Endothelial cell of umbilical vein (primary cell): ENCODE data around the gene NCMAP. TPM values are rescaled to one million over a fixed set of nuclear protein-coding genes. Genes with fewer than 3 reads are reported as not detected.
A peak's percentile ranks its signal among the peaks of the same experiment; 100 is the strongest.

Source experiments
- BruUV-seq: library from RNA; stranded (reverse); fragments of 400-500 nt; replicated peaks from 2 replicates; lab custom pipeline; 2021; lab: Mats Ljungman, UMichigan
- CTCF ChIA-PET: fragments of 300-600, 350-600 bp; sonication (Branson Sonifier 250); formaldehyde crosslinking; loops from one replicate; lab custom pipeline; 2021; ENCODE audit warnings: antibody characterized with exemption, inconsistent platforms; lab: Charles Lee
- POLR2A ChIA-PET: fragments of 300-600, 350-600 bp; sonication (Branson Sonifier 250); formaldehyde crosslinking; loops from one replicate; lab custom pipeline; 2021; ENCODE audit warnings: antibody characterized with exemption, inconsistent platforms; lab: Charles Lee
- DNase-seq: peaks from one replicate; pipeline ENCODE4 v3.0.0-alpha.2; 2011; ENCODE audit warnings: low read depth, low spot score
- FAIRE-seq: peaks from 2 replicates; lab custom pipeline; 2011; peaks lifted over from hg19 to GRCh38; lab: Jason Lieb, UNC
- H2AFZ ChIP-seq: 2 replicates; pipeline ENCODE4 v1.6.0; 2012; ENCODE audit warnings: low read depth, low read length, control low read depth, inconsistent platforms
- H3K27ac ChIP-seq: 2 replicates; pipeline ENCODE4 v1.5.1; 2011; ENCODE audit warnings: low read depth, mild to moderate bottlenecking, control low read depth, low read length, moderate library complexity; ENCODE audit not compliant: insufficient read depth
- H3K27me3 ChIP-seq, 2 experiments: 2 replicates each; pipeline versions ENCODE4 v1.6.0 to v1.6.1; 2011; ENCODE audit warnings: low read length in 2 of 2, mixed read lengths in 1 of 2; ENCODE audit not compliant: control insufficient read depth in 2 of 2, insufficient read depth in 2 of 2
- H3K36me3 ChIP-seq, 2 experiments: 2 replicates in 1 of 2; 3 replicates in 1 of 2; pipeline ENCODE4 v1.5.1; 2011; ENCODE audit warnings: low read length in 2 of 2, mild to moderate bottlenecking in 1 of 2, moderate library complexity in 1 of 2; ENCODE audit not compliant: control insufficient read depth in 2 of 2, insufficient read depth in 2 of 2; ENCODE audit errors: extremely low read depth in 1 of 2
- H3K4me1 ChIP-seq: 3 replicates; pipeline ENCODE4 v1.5.1; 2011; ENCODE audit warnings: mild to moderate bottlenecking, low read length; ENCODE audit not compliant: control insufficient read depth, insufficient read depth; ENCODE audit errors: extremely low read depth
- H3K4me2 ChIP-seq: 2 replicates; pipeline ENCODE4 v1.6.1; 2011; ENCODE audit warnings: low read length, control low read depth, mixed read lengths; ENCODE audit not compliant: insufficient read depth
- H3K4me3 ChIP-seq, 3 experiments: fragments of 200-600 bp in 1 of 3; sonication (generic), shearing (Covaris generic) in 1 of 3; replicated peaks in 1 of 3; 2 replicates each; pipeline ENCODE4 v1.5.1; 2011 to 2016; ENCODE audit warnings: control low read depth in 3 of 3, low read length in 3 of 3, mild to moderate bottlenecking in 2 of 3, inconsistent platforms in 1 of 3, low read depth in 1 of 3, moderate library complexity in 1 of 3; ENCODE audit not compliant: insufficient read depth in 1 of 3
- H3K79me2 ChIP-seq: 2 replicates; pipeline ENCODE4 v1.6.0; 2012; ENCODE audit warnings: low read length, inconsistent platforms; ENCODE audit not compliant: control insufficient read depth, insufficient read depth
- H3K9ac ChIP-seq: replicated peaks from 2 replicates; pipeline ENCODE3; 2011; ENCODE audit warnings: low read length, control low read depth; ENCODE audit not compliant: insufficient read depth; ENCODE audit errors: extremely low read depth
- H3K9me1 ChIP-seq: replicated peaks from 3 replicates; pipeline ENCODE4 v1.6.0; 2011; ENCODE audit warnings: mild to moderate bottlenecking, low read length; ENCODE audit not compliant: control insufficient read depth, insufficient read depth; ENCODE audit errors: extremely low read depth
- H3K9me3 ChIP-seq: replicated peaks from 2 replicates; pipeline ENCODE4 v1.5.1; 2012; ENCODE audit warnings: low read length, inconsistent platforms; ENCODE audit not compliant: control insufficient read depth, insufficient read depth
- H4K20me1 ChIP-seq: replicated peaks from 2 replicates; pipeline ENCODE3; 2011; ENCODE audit warnings: mild to moderate bottlenecking, low read length; ENCODE audit not compliant: control insufficient read depth, insufficient read depth; ENCODE audit errors: extremely low read depth
- FOS ChIP-seq: IDR thresholded peaks from 2 replicates; pipeline ENCODE4 v1.6.1; 2011; ENCODE audit warnings: mild to moderate bottlenecking, low read length, moderate library complexity, borderline replicate concordance; ENCODE audit not compliant: insufficient read depth
- GATA2 ChIP-seq: IDR thresholded peaks from 2 replicates; pipeline ENCODE4 v1.7.0; 2011; ENCODE audit warnings: low read depth, mild to moderate bottlenecking, moderate library complexity, mixed read lengths, low read length; ENCODE audit not compliant: insufficient read length, insufficient read depth
- MAX ChIP-seq: IDR thresholded peaks from 2 replicates; pipeline ENCODE4 v1.6.1; 2011; ENCODE audit not compliant: insufficient read depth, insufficient read length
- MYC ChIP-seq: IDR thresholded peaks from one replicate; pipeline ENCODE4 v1.6.1; 2011; ENCODE audit warnings: mild to moderate bottlenecking, low read depth, low read length
- POLR2A ChIP-seq: IDR thresholded peaks from 2 replicates; pipeline ENCODE4 v1.6.1; 2012; ENCODE audit warnings: low read depth, mild to moderate bottlenecking, control low read depth, low read length
- POLR2AphosphoS5 ChIP-seq: IDR thresholded peaks from 2 replicates; pipeline ENCODE4 v1.6.1; 2012; ENCODE audit warnings: low read depth, mild to moderate bottlenecking, control low read depth, low read length, moderate library complexity; ENCODE audit not compliant: insufficient read depth
- dilution Hi-C: fragments of 300-500 bp; cut with MboI; formaldehyde crosslinking; loops from one replicate; pipeline ENCODE4 v1.15.0; 2019; ENCODE audit warnings: low sequenced_read_pairs; ENCODE audit not compliant: extremely low pct_ligation_motif_present
- intact Hi-C: fragments of 100-400 bp; cut with micrococcal nuclease; formaldehyde crosslinking; loops from one replicate; pipeline ENCODE4 v1.10.0; 2022
- polyA plus RNA-seq, 4 experiments: library from polyadenylated mRNA; depleted of rRNA in 3 of 4; stranded (reverse) in 3 of 4; unstranded in 1 of 4; fragments of >200 nt; gene quantifications; 2 replicates each; pipeline versions ENCODE4 v1.2.1 to v1.2.3, GENCODE V29; 2011 to 2012; ENCODE audit warnings: missing spikeins in 1 of 4
- total RNA-seq: library from RNA; stranded (reverse); gene quantifications from 2 replicates; pipeline ENCODE4 v1.2.3, GENCODE V29; 2021

NCMAP gene
- total and polyA plus RNA-seq, 2 donors (not counting 3 experiments of a cell fraction or from before 2014, with no cell fraction given): not detected

- intact Hi-C loops (loop anchor here (1.0 to 5.0 kb wide), 6 partner anchors 105 to 590 kb away; partner anchors contain the start of genes CLIC4, STPG1 and SYF2), dilution Hi-C loops (no loop called here)
- BruUV-seq: TSS peak; percentile 94
- H3K9ac ChIP-seq: peak within 1 kb of the TSS; percentile 90
- CTCF ChIA-PET: interaction anchor here (1.1 to 1.9 kb wide), 5 partner anchors 56 to 493 kb away, joined by 3 to 10 read pairs (median 4); no protein-coding TSS in a partner anchor
- no peaks in the 10 kb centered on the region for H3K9me1 ChIP-seq
- peaks cover 0 to under 1% of the 10 kb centered on the region in 2 experiments for H3K27me3 ChIP-seq
- peaks cover 6% of the 10 kb centered on the region for H4K20me1 ChIP-seq
- H3K27ac ChIP-seq: peak within 1 kb of the TSS; percentile 84
- no peaks in the 10 kb centered on the region for H3K9me3 ChIP-seq
- H2AFZ ChIP-seq: peak within 1 kb of the TSS; percentile 23
- peaks cover 4 to 9% of the 10 kb centered on the region in 2 experiments for H3K36me3 ChIP-seq
- peaks cover 38% of the 10 kb centered on the region for H3K79me2 ChIP-seq
- POLR2A ChIA-PET: no interaction called here
- peak within 1 kb of the TSS; percentile 81 to 100 (median 81) for H3K4me3 ChIP-seq
- FAIRE-seq (peak; percentile 94), DNase-seq (peak; percentile 100)
- peaks cover 18% of the 10 kb centered on the region for H3K4me1 ChIP-seq
- H3K4me2 ChIP-seq: peak within 1 kb of the TSS; percentile 89
- TF ChIP-seq MYC (peak; percentile 93), GATA2 (no peak), MAX (peak; percentile 85), POLR2A (peak; percentile 98), POLR2AphosphoS5 (peak; percentile 93), FOS (no peak)
Observed at GRCh38 chr1:24642481-24643362, 86.8 kb downstream of the NCMAP start, which contains the start of gene SRRM1. Gene SRRM1, plus strand, starts transcription at chr1:24643302. Its CDS starts 25 bp downstream, at chr1:24643327.
